ENCODE results near the gene MOCS3. TPM values are rescaled to one million over a fixed set of nuclear protein-coding genes. Genes with fewer than 3 reads are reported as not detected.

The MOCS3 gene
- total RNA-seq, 2 experiments from 2014 or later: 5.3 to 5.8 TPM

DNA sequence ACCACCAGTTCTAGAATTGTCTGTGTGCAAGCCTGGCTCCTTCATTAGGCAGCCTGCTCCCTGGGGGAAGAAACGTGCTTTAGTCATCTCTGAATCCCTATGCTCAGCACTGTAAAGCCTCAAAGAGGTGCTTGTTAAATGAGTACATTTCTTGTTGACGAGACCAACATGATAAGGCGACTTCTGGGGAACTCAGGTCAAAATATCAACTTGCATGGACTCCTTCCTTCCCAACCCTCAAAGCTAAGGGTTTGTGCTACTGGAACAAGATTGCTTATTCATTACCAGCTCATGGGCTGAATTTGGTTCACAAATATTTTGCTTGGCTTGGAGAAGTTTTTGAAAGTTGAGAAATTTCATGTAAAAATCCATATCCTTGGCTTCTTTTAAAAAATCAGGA, 53.7 kb downstream of the MOCS3 start:
- no peak overlapping the region for H3K4me3 Mint-ChIP-seq
- no peak overlapping the region for H3K27ac Mint-ChIP-seq
- POLR2A ChIA-PET: no interaction called here
- no peak for ATAC-seq (ENCODE audit: low read depth)
- no peaks in the 10 kb centered on the region for H3K36me3 Mint-ChIP-seq
- no peak for DNase-seq
- no peaks in the 10 kb centered on the region for H3K4me1 Mint-ChIP-seq
- H3K9me3 Mint-ChIP-seq: no peaks in the 10 kb centered on the region
- H3K27me3 Mint-ChIP-seq: peaks cover 15% of the 10 kb centered on the region

Other genes starting within 250 kb of the MOCS3 start
- gene PARD6B, start 227.2 kb upstream of the MOCS3 start, total RNA-seq: 1 to 10 TPM; 6.1 to 6.8 TPM
- 10 to 100 TPM; 35.0 to 35.2 TPM for gene BCAS4, start 163.8 kb upstream of the MOCS3 start, total RNA-seq
- gene ADNP, start 27.4 kb upstream of the MOCS3 start, total RNA-seq: 10 to 100 TPM; 75.1 to 77.6 TPM
- gene DPM1, start 286 bp upstream of the MOCS3 start, total RNA-seq: 10 to 100 TPM; 48.1 to 48.9 TPM
- not detected for gene KCNG1, start 64.3 kb downstream of the MOCS3 start, total RNA-seq

Measured in activated naive CD8-positive, alpha-beta T cell treated with anti-CD3 and anti-CD28 coated beads, Interleukin-2, amount 10 ng/mL, durations not matched to agents 7 days and 5 days (primary cell).